Right lobe of liver (tissue), 4 donors: Measurements from ENCODE around the gene PRPF6.

Experiments used
- CTCF ChIP-seq, 4 donors: fragments of 200-600 bp in 3 of 4; fragments of 450-650 bp in 1 of 4; IDR thresholded peaks; one replicate each; pipeline versions ENCODE4 v1.5.1 to v1.8.0; 2016 to 2022; ENCODE audit warnings: antibody characterized with exemption in 4 of 4, mild to moderate bottlenecking in 2 of 4
- POLR2A ChIP-seq: fragments of 450-650 bp; IDR thresholded peaks from one replicate; pipeline ENCODE4 v1.6.1; 2017; ENCODE audit warnings: antibody characterized with exemption, mild to moderate bottlenecking
- donor health status: DM: no; HTN: no; CAD: no.
- donor health status: DM: no; HTN: no; CAD: no.
- donor health status: DM: no; HTN: yes; CAD: no.

- TF ChIP-seq POLR2A = no peak
- no peak for TF ChIP-seq CTCF (IDR thresholded peaks at IDR 0.05)
Observed at GRCh38 chr20:64009811-64010387, 29.0 kb downstream of the PRPF6 start.
